GM21381 (cell line): Measurements from ENCODE around the gene ZNF200.

Source experiments
- ATAC-seq: cut with Tn5 transposase; IDR thresholded peaks from one replicate; pipeline ENCODE4 v1.9.1; 2021; ENCODE audit warnings: mild to moderate bottlenecking, moderate library complexity; ENCODE audit not compliant: unreplicated experiment

The ZNF200 gene

GRCh38 chr16:3179651-3180050 is 55.3 kb downstream of the ZNF200 start:
- ATAC-seq, result no peak

GRCh38 chr16:3175157-3176093 is 59.5 kb downstream of the ZNF200 start:
- ATAC-seq, result no peak

- ATAC-seq, result no peak
These were observed 60.3 kb downstream of the ZNF200 start for GRCh38 chr16:3174618-3175148.

GRCh38 chr16:3173892-3174617 is 60.9 kb downstream of the ZNF200 start:
- no peak for ATAC-seq
